Astrocyte (in vitro differentiated cells and primary cell): ENCODE measurements around the gene CA5B. TPM values are rescaled to one million over a fixed set of nuclear protein-coding genes. Genes with fewer than 3 reads are reported as not detected.
"Not testable (repeated sequence)": the region's sequence is repeated elsewhere in the genome, so short reads cannot be mapped to it uniquely, and the experiment has no call there.

ENCODE experiments used
- DNase-seq: peaks from one replicate; pipeline ENCODE4 v3.0.0-alpha.2; 2010; ENCODE audit warnings: low read depth
- FAIRE-seq: peaks from 2 replicates; lab custom pipeline; 2011; peaks lifted over from hg19 to GRCh38; lab: Jason Lieb, UNC
- H2AFZ ChIP-seq: 2 replicates; pipeline ENCODE4 v1.6.0; 2012; ENCODE audit warnings: low read depth, low read length, inconsistent platforms
- H3K27ac ChIP-seq: 2 replicates; pipeline ENCODE4 v1.5.1; 2011; ENCODE audit warnings: low read depth, low read length, inconsistent platforms
- H3K27me3 ChIP-seq: 2 replicates; pipeline ENCODE4 v1.6.0; 2011; ENCODE audit warnings: low read length, inconsistent platforms; ENCODE audit not compliant: insufficient read depth
- H3K36me3 ChIP-seq: 2 replicates; pipeline ENCODE4 v1.5.1; 2011; ENCODE audit warnings: low read length, inconsistent platforms; ENCODE audit not compliant: insufficient read depth
- H3K4me1 ChIP-seq: 2 replicates; pipeline ENCODE4 v1.5.1; 2011; ENCODE audit warnings: low read length, inconsistent platforms; ENCODE audit not compliant: insufficient read depth
- H3K4me2 ChIP-seq: 2 replicates; pipeline ENCODE4 v1.6.0; 2012; ENCODE audit warnings: low read length, inconsistent platforms
- H3K4me3 ChIP-seq: 2 replicates; pipeline ENCODE4 v1.5.1; 2011; ENCODE audit warnings: low read depth, mild to moderate bottlenecking, low read length, inconsistent platforms; ENCODE audit not compliant: insufficient read depth
- H3K79me2 ChIP-seq: 2 replicates; pipeline ENCODE4 v1.6.0; 2012; ENCODE audit warnings: mild to moderate bottlenecking, low read length, inconsistent platforms; ENCODE audit not compliant: insufficient read depth
- H3K9ac ChIP-seq: 2 replicates; pipeline ENCODE4 v1.6.0; 2012; ENCODE audit warnings: mild to moderate bottlenecking, low read length, inconsistent platforms
- H3K9me3 ChIP-seq: 2 replicates; pipeline ENCODE4 v1.5.1; 2012; ENCODE audit warnings: low read depth, mild to moderate bottlenecking, low read length, inconsistent platforms; ENCODE audit not compliant: insufficient read depth
- H4K20me1 ChIP-seq: 2 replicates; pipeline ENCODE4 v1.6.0; 2012; ENCODE audit warnings: low read length, inconsistent platforms; ENCODE audit not compliant: insufficient read depth
- H3K27ac Mint-ChIP-seq: one replicate; pipeline ENCODE4 v1.8.0; 2021; ENCODE audit warnings: mild to moderate bottlenecking, mixed read lengths; ENCODE audit not compliant: unreplicated experiment
- H3K27me3 Mint-ChIP-seq: one replicate; pipeline ENCODE4 v1.8.0; 2021; ENCODE audit warnings: low read depth, mixed read lengths; ENCODE audit not compliant: unreplicated experiment
- H3K36me3 Mint-ChIP-seq: one replicate; pipeline ENCODE4 v1.8.0; 2021; ENCODE audit warnings: low read depth, mixed read lengths; ENCODE audit not compliant: unreplicated experiment
- H3K4me1 Mint-ChIP-seq: one replicate; pipeline ENCODE4 v1.8.0; 2021; ENCODE audit warnings: low read depth, mixed read lengths; ENCODE audit not compliant: unreplicated experiment
- H3K4me3 Mint-ChIP-seq: one replicate; pipeline ENCODE4 v1.8.0; 2021; ENCODE audit warnings: mild to moderate bottlenecking, moderate library complexity, mixed read lengths; ENCODE audit not compliant: unreplicated experiment
- H3K9me3 Mint-ChIP-seq: one replicate; pipeline ENCODE4 v1.8.0; 2021; ENCODE audit warnings: mild to moderate bottlenecking, mixed read lengths; ENCODE audit not compliant: unreplicated experiment
- EZH2 ChIP-seq: IDR thresholded peaks from 2 replicates; pipeline ENCODE4 v1.6.1; 2012; ENCODE audit warnings: mild to moderate bottlenecking, low read length, inconsistent platforms; ENCODE audit not compliant: insufficient read depth
- total RNA-seq: library from RNA; stranded (reverse); gene quantifications from 2 replicates; pipeline ENCODE4 v1.2.1, GENCODE V29; 2021
- TF ChIP-seq, protein P1 (sequence below): IDR thresholded peaks from 2 replicates; pipeline ENCODE4 v1.5.1; 2011; ENCODE audit warnings: low read depth, mild to moderate bottlenecking, inconsistent platforms, low read length, moderate library complexity; ENCODE audit not compliant: insufficient read depth

CA5B gene
- total RNA-seq, 1 donor from 2014 or later, result 6.4 TPM

DNA sequence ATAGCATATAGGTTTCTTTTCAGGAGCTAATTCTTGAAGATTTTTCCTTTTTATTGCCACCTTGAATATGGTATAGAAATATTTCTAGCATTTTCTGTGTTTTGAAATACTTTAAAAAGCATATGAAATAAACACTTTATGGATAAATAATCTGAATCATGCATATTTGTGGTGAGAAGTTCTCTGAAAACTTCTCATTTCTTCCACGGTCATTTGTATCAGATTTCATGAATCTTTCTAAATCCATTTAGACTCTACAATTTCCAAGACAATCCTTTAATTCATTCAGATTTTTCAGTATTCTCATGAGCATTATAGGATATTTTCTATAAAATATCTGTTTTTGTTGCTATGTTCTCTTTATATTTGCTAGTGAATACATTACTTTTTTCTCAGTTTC lies 16.2 kb upstream of the CA5B start:
- no peak overlapping the region for H3K27ac Mint-ChIP-seq
- Histone ChIP-seq H3K4me2 (no peak overlapping the region), H2AFZ (no peak overlapping the region), H3K4me1 (no peaks in the 10 kb centered on the region), H4K20me1 (no peaks in the 10 kb centered on the region), H3K36me3 (no peaks in the 10 kb centered on the region), H3K4me3 (no peak overlapping the region), H3K27me3 (no peaks in the 10 kb centered on the region), H3K9ac (no peak overlapping the region), H3K9me3 (no peaks in the 10 kb centered on the region), H3K79me2 (no peaks in the 10 kb centered on the region), H3K27ac (no peak overlapping the region)
- no peaks in the 10 kb centered on the region for H3K27me3 Mint-ChIP-seq
- FAIRE-seq (peak; percentile 72), DNase-seq (no peak)
- H3K36me3 Mint-ChIP-seq, result peaks cover 2% of the 10 kb centered on the region
- H3K4me1 Mint-ChIP-seq, result peaks cover 11% of the 10 kb centered on the region
- TF ChIP-seq EZH2, result no peak
- TF ChIP-seq, protein P1, sequence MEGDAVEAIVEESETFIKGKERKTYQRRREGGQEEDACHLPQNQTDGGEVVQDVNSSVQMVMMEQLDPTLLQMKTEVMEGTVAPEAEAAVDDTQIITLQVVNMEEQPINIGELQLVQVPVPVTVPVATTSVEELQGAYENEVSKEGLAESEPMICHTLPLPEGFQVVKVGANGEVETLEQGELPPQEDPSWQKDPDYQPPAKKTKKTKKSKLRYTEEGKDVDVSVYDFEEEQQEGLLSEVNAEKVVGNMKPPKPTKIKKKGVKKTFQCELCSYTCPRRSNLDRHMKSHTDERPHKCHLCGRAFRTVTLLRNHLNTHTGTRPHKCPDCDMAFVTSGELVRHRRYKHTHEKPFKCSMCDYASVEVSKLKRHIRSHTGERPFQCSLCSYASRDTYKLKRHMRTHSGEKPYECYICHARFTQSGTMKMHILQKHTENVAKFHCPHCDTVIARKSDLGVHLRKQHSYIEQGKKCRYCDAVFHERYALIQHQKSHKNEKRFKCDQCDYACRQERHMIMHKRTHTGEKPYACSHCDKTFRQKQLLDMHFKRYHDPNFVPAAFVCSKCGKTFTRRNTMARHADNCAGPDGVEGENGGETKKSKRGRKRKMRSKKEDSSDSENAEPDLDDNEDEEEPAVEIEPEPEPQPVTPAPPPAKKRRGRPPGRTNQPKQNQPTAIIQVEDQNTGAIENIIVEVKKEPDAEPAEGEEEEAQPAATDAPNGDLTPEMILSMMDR, result no peak
- no peaks in the 10 kb centered on the region for H3K9me3 Mint-ChIP-seq
- no peak overlapping the region for H3K4me3 Mint-ChIP-seq

- H3K9me3 ChIP-seq, result no peaks in the 10 kb centered on the region
- no peaks in the 10 kb centered on the region for H3K27me3 Mint-ChIP-seq
- no peak for DNase-seq
- no peaks in the 10 kb centered on the region for H3K36me3 ChIP-seq
- no peak overlapping the region for H3K4me2 ChIP-seq
- no peaks in the 10 kb centered on the region for H3K4me1 ChIP-seq
- no peak overlapping the region for H2AFZ ChIP-seq
- no peak overlapping the region for H3K27ac Mint-ChIP-seq
- H3K4me3 ChIP-seq, result no peak overlapping the region
- H4K20me1 ChIP-seq, result no peaks in the 10 kb centered on the region
- peaks cover 2% of the 10 kb centered on the region for H3K4me1 Mint-ChIP-seq
- peak; percentile 83 for FAIRE-seq
- H3K79me2 ChIP-seq, result no peaks in the 10 kb centered on the region
- H3K27ac ChIP-seq, result no peak overlapping the region
- no peaks in the 10 kb centered on the region for H3K36me3 Mint-ChIP-seq
- no peak overlapping the region for H3K4me3 Mint-ChIP-seq
- H3K27me3 ChIP-seq, result no peaks in the 10 kb centered on the region
- no peak overlapping the region for H3K9ac ChIP-seq
- peaks cover 6% of the 10 kb centered on the region for H3K9me3 Mint-ChIP-seq
- TF ChIP-seq, protein P1, result no peak
- no peak for TF ChIP-seq EZH2
Measured at GRCh38 chrX:15723887-15724517, 14.1 kb upstream of the CA5B start.

- Mint-ChIP-seq H3K4me1 (no peaks in the 10 kb centered on the region), H3K36me3 (peaks cover 2% of the 10 kb centered on the region), H3K4me3 (no peak overlapping the region), H3K27ac (no peak overlapping the region), H3K9me3 (peaks cover 6% of the 10 kb centered on the region), H3K27me3 (no peaks in the 10 kb centered on the region)
- Histone ChIP-seq H3K79me2 (no peaks in the 10 kb centered on the region), H4K20me1 (no peaks in the 10 kb centered on the region), H3K4me3 (no peak overlapping the region), H3K36me3 (no peaks in the 10 kb centered on the region), H2AFZ (no peak overlapping the region), H3K4me1 (no peaks in the 10 kb centered on the region), H3K9me3 (no peaks in the 10 kb centered on the region), H3K27me3 (no peaks in the 10 kb centered on the region), H3K27ac (no peak overlapping the region), H3K4me2 (no peak overlapping the region), H3K9ac (no peak overlapping the region)
- FAIRE-seq (no peak), DNase-seq (no peak)
- TF ChIP-seq, protein P1, result no peak
- no peak for TF ChIP-seq EZH2
Measured at GRCh38 chrX:15724911-15725310, 13.2 kb upstream of the CA5B start.

- H3K27ac Mint-ChIP-seq, H3K9ac ChIP-seq, H3K9me3 ChIP-seq, H3K4me1 Mint-ChIP-seq, H3K27me3 ChIP-seq, H3K36me3 ChIP-seq, DNase-seq, H2AFZ ChIP-seq, H3K27ac ChIP-seq, FAIRE-seq, H3K36me3 Mint-ChIP-seq, H3K4me3 ChIP-seq, H3K4me2 ChIP-seq, H4K20me1 ChIP-seq, H3K4me3 Mint-ChIP-seq, H3K79me2 ChIP-seq, H3K4me1 ChIP-seq, H3K27me3 Mint-ChIP-seq: not testable (repeated sequence)
- peaks cover 12% of the 10 kb centered on the region for H3K9me3 Mint-ChIP-seq
Measured at GRCh38 chrX:15731368-15731767, 6.7 kb upstream of the CA5B start.
